WTC11 (cell line): ENCODE results near the gene RPL12.

Source experiments
- CREB1 ChIP-seq: sonication (generic); formaldehyde crosslinking; IDR thresholded peaks from 2 replicates; pipeline ENCODE4 v1.8.0; 2023; ENCODE audit warnings: mild to moderate bottlenecking, missing genetic modification reagents
- CTCF ChIP-seq: fragments of 200-600 bp; IDR thresholded peaks from 2 replicates; pipeline ENCODE4 v1.8.0; 2022; ENCODE audit warnings: antibody characterized with exemption
- HMGXB4 ChIP-seq: sonication (generic); formaldehyde crosslinking; IDR thresholded peaks from 2 replicates; pipeline ENCODE4 v1.8.1; 2023; ENCODE audit warnings: mild to moderate bottlenecking, moderate library complexity, missing genetic modification reagents
- ZNF121 ChIP-seq: sonication (generic); formaldehyde crosslinking; IDR thresholded peaks from 2 replicates; pipeline ENCODE4 v1.8.0; 2023; ENCODE audit warnings: missing genetic modification reagents
- ZNF416 ChIP-seq: fragments of 250-450 bp; sonication (Bioruptor Pico); IDR thresholded peaks from 2 replicates; pipeline ENCODE4 v1.9.0; 2021; ENCODE audit warnings: mild to moderate bottlenecking, inconsistent platforms

GRCh38 chr9:127437497-127438264 is 13.5 kb downstream of the RPL12 start:
- no peak for TF ChIP-seq CTCF
- no peak for TF ChIP-seq CREB1 (CRISPR knock-in tag)
- no peak for TF ChIP-seq ZNF121 (CRISPR knock-in tag)
- no peak for TF ChIP-seq ZNF416 (CRISPR knock-in tag)
- TF ChIP-seq HMGXB4: no peak
